ENCODE results near the gene DRAXIN.

- TF ChIP-seq POLR2A (IDR thresholded peaks at IDR 0.05): no peak
- TF ChIP-seq, protein P1, sequence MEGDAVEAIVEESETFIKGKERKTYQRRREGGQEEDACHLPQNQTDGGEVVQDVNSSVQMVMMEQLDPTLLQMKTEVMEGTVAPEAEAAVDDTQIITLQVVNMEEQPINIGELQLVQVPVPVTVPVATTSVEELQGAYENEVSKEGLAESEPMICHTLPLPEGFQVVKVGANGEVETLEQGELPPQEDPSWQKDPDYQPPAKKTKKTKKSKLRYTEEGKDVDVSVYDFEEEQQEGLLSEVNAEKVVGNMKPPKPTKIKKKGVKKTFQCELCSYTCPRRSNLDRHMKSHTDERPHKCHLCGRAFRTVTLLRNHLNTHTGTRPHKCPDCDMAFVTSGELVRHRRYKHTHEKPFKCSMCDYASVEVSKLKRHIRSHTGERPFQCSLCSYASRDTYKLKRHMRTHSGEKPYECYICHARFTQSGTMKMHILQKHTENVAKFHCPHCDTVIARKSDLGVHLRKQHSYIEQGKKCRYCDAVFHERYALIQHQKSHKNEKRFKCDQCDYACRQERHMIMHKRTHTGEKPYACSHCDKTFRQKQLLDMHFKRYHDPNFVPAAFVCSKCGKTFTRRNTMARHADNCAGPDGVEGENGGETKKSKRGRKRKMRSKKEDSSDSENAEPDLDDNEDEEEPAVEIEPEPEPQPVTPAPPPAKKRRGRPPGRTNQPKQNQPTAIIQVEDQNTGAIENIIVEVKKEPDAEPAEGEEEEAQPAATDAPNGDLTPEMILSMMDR (IDR thresholded peaks at IDR 0.05 in 4 of 5, conservative IDR thresholded peaks at IDR 0.05 in 1 of 5): no peak
Observed at GRCh38 chr1:11701981-11702803, 10.7 kb downstream of the DRAXIN start.
